SK-N-SH treated with all-trans-retinoic acid at 6 μM for 48 hours (cell line): ENCODE measurements around the gene OR7C1.

ENCODE experiments used
- RARB ChIP-seq: fragments of 250-450 bp; sonication (Bioruptor Pico); IDR thresholded peaks from 2 replicates; pipeline ENCODE4 v1.8.0; 2021; ENCODE audit warnings: mild to moderate bottlenecking, moderate library complexity
- SNAI2 ChIP-seq: fragments of 250-450 bp; sonication (Bioruptor Pico); IDR thresholded peaks from 2 replicates; pipeline ENCODE4 v1.5.0; 2020; ENCODE audit warnings: mild to moderate bottlenecking, moderate library complexity
- TOX ChIP-seq: fragments of 250-450 bp; sonication (Bioruptor Pico); IDR thresholded peaks from 2 replicates; pipeline ENCODE4 v1.8.0; 2021; ENCODE audit warnings: mild to moderate bottlenecking, moderate library complexity, borderline replicate concordance
- ZFP3 ChIP-seq: fragments of 250-450 bp; sonication (Bioruptor Pico); IDR thresholded peaks from 2 replicates; pipeline ENCODE4 v1.5.0; 2020; ENCODE audit warnings: mild to moderate bottlenecking, moderate library complexity
- ZFP30 ChIP-seq: fragments of 450-650 bp; formaldehyde crosslinking; IDR thresholded peaks from 2 replicates; pipeline ENCODE4 v1.5.0; 2022; ENCODE audit warnings: mild to moderate bottlenecking, moderate library complexity
- TF ChIP-seq, protein P1 (sequence below): fragments of 250-450 bp; sonication (Bioruptor Pico); IDR thresholded peaks from 2 replicates; pipeline ENCODE4 v1.5.0; 2020; ENCODE audit warnings: mild to moderate bottlenecking, moderate library complexity

DNA sequence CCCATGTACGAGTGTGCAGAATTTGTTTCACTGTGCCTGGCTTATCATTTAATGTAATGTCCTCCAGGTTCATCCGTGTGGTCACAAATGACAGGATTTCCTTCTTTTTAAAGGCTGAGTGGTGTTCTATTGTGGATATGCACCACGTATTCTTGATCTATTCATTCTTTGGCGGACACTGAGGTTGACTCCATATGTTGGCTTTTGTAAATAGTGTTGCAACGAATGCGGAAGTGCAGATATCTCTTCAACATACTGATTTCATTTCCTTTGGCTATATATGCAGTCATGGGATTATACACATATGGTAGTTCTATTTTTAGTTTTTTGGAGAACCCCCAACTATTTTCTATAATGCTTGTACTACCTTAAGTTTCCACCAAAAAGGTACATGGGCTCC lies 13.0 kb downstream of the OR7C1 start:
- TF ChIP-seq, protein P1, sequence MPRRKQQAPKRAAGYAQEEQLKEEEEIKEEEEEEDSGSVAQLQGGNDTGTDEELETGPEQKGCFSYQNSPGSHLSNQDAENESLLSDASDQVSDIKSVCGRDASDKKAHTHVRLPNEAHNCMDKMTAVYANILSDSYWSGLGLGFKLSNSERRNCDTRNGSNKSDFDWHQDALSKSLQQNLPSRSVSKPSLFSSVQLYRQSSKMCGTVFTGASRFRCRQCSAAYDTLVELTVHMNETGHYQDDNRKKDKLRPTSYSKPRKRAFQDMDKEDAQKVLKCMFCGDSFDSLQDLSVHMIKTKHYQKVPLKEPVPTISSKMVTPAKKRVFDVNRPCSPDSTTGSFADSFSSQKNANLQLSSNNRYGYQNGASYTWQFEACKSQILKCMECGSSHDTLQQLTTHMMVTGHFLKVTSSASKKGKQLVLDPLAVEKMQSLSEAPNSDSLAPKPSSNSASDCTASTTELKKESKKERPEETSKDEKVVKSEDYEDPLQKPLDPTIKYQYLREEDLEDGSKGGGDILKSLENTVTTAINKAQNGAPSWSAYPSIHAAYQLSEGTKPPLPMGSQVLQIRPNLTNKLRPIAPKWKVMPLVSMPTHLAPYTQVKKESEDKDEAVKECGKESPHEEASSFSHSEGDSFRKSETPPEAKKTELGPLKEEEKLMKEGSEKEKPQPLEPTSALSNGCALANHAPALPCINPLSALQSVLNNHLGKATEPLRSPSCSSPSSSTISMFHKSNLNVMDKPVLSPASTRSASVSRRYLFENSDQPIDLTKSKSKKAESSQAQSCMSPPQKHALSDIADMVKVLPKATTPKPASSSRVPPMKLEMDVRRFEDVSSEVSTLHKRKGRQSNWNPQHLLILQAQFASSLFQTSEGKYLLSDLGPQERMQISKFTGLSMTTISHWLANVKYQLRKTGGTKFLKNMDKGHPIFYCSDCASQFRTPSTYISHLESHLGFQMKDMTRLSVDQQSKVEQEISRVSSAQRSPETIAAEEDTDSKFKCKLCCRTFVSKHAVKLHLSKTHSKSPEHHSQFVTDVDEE (CRISPR knock-in tag): no peak
- TF ChIP-seq SNAI2: no peak
- TF ChIP-seq RARB (CRISPR knock-in tag): no peak
- no peak for TF ChIP-seq ZFP3 (CRISPR knock-in tag)
- TF ChIP-seq TOX (CRISPR knock-in tag): no peak
- no peak for TF ChIP-seq ZFP30 (CRISPR knock-in tag)
